Measurements from ENCODE around the gene NSG2.
"Not testable (repeated sequence)": the region's sequence is repeated elsewhere in the genome, so short reads cannot be mapped to it uniquely, and the experiment has no call there.

NSG2 gene

DNA sequence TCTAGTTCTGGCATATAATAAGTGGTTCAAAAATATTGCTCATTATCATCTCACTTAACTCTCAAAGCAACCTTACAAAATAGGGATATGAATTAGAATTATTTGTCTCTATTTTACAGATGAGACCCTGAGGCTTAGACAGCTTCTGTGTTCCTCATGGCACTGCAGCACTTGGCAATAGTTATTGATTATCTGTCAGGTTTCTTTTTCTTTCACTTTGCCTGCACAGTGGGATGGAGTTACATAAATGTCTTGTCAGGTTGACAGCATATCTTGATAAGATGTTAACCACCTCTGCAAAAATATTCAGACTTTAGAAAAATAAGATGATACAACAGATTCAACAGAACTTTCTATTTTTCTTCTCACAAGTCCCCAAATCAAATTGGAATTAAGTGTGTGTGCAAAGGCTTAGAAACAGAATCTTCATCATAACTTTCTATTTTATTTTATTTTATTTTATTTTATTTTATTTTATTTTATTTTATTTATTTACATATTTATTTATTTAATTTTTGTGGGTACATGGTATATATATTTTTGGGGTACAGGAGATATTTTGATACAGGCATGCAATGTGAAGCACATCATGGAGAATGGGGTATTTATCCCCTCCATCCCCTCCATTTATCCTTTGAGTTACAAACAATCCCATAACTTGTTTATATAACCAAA lies 17.7 kb downstream of the NSG2 start:
- DNase-seq, result no peak

DNA sequence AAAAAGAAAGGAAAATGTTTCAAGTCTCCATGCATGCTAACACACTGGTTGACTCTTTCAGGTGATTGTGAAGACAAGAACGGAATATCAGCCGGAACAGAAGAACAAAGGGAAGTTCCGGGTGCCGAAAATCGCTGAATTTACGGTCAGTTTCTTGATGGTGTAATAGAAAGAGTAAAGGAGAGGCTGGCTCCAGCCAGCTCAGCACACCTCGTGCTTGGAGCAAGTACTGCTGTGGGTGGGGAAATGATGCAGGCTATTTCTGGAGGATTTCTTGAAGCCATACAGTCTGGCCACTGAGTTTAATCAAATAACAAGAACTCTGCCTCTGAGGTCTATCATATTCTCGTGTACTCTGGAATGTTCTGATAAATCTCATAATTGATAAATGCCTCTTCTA lies 18.7 kb downstream of the NSG2 start:
- DNase-seq, result no peak

DNA sequence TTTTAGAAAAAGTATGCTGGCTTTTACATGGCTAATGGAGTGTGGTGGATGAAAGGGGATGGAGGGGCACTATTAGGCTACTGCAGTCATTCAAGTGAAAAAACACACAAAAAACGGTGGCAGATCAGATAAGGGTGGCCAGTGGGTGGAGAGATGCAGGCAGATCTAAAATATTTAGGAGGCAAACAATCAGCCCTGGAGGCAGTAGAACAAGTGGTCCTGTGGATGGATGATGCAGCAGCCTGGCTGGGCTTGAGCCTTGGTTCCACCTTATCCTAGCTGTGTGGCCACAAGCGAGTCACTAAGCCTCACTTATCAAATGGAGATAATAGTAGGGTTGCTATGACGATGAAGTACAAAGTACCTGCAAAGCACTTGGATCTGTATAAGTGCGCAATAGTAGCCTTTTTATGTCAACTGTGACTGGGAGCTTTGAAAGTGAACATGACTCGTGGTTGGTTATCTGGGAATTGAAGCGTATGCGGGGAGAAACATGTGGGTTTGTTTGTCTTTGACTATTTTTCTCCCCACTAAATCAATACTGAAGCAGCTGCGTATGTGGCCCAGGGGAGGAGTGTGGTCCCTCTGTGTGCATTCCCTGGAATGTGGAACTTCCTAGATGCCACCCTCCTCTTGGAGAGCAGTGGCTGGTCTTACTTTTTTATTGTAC lies 20.2 kb downstream of the NSG2 start:
- DNase-seq, result peak; percentile 82

DNA sequence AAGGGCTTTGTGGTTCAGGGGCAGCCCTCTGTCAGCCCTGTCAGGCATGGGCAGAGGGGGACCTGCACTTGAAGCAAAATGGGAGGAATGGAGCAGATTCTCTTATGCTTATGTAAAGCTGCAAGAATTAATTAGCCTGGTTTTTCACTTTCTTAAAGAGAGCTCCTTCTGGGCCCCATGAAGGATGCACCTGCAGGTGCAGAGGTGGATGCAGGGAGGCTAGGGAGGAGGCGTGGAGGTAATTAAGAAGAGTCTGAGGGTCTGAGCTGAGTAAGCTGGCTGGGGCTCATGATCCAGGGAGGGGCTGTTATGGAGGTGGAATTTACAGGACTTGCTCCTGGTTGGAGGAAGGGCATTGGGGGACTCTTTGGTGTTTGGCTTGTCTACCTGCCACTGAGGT lies 22.0 kb downstream of the NSG2 start:
- no peak for DNase-seq

DNA sequence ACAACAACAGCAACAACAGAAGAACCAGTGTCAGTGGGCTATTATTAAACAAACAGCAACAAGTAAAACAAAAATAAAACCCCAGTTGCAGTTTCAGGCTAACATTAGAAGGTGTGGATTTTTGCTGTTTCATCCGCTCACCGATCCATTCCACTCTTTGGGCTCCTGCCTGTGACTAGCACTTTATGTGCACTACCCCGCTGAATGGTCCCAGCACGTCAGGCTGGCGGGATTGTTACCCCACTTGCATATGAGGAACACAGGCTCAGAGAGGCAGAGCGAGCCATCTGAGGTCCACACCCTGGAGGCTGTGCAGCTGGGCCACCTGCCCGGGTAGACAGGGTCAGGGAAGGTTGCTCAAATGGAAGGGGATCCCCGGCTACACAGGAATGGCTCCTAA lies 26.0 kb downstream of the NSG2 start:
- no peak for DNase-seq

DNA sequence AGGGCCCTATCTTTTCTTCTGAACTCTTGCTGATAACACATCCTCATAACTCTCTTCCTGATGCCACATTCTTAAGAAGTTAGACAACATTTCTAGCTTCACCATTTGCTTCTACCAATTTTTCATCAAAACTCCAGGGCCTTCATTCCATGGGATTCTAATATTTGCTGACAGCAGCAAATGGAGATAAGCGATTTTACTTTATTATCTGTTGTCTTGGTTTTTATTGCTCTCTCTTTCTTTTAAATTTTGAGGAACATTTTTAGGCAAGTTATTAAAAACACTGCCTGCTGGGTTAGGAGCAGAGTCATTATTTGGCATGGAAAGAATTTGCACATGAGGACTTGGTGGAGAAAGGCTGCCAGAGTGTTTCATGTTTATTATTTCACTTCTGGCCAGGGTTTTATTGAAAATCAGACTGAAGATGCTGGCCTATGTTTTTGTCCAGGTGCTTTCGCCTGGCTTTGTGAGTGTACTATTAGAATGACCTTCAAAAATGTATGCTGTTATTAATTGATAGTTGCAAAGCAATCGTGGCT lies 27.7 kb downstream of the NSG2 start:
- DNase-seq, result no peak

DNA sequence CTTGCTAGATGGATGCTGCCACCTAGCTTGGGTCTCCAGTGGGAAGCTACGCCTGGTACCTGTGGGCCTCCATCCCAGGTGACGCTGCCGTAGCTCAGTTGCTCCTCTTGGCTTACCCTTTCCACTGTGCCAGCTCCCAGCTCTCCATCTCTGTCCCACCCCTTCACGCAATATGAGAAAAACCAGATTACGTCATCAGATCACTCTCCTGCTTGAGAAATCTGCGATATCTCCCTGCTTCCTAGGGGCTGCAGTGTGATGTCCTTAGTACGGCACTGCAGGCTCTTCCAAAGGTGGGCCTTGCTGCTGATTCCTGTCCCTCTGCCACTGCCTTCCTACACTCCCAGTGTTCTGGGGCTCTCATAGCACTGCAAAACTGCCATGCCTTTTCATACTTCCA lies 28.9 kb downstream of the NSG2 start:
- DNase-seq, result no peak

DNA sequence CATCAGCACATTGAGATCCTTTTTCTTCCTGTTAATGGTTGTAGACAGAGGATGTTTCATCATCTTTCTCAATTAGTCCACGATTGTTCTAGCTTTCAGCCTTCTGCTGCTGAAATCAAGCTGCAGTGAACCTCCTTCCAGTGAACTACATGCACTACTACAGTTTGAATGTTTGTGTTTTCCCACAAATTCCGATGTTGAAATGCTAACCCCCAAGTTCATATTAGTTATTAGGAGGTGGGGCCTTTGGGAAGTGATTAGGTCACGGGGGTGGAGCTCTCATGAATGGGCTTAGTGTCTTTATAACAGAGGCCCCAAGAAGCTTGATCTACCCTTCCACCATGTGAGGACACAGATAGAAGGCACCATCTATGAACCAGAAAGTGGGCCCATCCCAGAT lies 32.9 kb downstream of the NSG2 start:
- DNase-seq, result no peak

DNA sequence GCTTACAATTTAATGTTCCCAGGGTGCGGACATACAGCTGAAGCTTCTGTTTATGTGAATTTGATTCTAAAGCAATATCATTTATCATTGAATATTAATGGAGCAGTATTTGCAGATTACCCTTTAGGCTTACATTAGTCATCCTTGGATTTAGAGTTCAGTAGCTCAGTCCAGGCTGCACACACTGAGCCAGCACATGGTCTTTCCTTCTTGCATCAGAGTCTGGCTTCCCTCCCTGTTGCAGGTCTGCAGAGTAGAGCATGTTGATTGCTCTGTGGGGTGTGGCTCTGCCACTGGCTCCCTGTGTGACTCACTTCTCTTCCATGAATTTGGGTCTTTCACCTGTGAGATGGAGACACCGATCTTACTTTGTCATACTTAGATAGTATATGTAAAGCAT lies 36.8 kb downstream of the NSG2 start:
- peak; percentile 97 for DNase-seq

DNA sequence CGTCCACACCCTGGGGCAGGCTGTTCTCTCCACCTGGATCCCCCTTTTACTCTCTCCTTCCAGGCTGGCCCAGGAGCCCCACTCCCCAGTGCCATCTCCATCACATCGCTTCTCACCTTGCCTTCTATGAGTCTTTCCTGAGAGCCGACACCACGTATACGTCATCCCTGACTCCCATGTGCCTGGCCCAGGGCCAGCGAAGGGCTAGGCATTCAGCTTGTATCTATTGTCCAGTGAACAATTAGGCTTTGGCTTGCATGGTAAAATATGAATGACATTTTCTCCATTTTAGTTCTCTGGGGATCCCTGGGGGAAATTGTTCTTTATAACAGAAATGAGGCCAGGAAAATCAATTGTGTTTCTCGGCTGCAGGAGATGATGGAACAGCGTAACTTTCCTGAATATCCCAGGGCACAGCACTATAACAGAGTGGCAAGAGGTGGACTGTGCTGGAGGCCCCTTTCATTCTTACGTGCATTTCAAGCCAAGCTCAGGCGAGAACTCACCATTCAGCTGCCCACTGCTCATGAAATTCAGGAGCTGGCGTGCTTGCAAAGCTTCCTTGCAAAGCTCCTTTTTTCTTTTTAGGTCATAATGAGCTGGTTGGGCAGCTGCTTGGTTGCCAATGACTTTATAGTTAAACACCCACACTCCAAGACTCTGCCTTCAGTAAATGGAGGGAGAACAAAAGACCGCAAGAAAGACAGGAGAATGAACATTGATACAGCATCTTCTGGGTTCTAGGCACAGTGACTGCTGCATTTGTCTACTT lies 37.7 kb downstream of the NSG2 start:
- peak; percentile 76 for DNase-seq

DNA sequence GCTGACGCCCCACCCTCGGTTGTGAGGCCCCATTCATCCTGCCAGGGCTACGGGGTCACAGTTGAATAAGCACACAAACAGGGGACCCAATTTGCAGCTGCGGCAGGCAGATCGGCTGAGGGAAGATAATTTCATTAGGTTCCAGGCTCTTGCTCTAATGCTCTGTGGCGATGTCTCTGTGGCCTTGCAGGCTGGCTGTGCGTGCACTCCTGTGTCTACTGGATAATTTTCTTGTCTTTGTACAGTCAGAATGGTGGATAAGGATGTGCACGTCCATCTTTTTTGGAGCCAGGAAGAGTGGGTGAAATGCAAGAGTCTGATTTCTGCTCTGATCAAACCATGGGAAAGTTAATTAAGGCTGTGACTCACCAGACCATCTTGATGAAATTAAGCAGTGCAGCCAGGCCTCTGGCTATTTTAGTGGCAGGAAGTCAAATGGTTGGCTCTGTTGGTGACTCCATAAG lies 39.2 kb downstream of the NSG2 start:
- no peak for DNase-seq

DNA sequence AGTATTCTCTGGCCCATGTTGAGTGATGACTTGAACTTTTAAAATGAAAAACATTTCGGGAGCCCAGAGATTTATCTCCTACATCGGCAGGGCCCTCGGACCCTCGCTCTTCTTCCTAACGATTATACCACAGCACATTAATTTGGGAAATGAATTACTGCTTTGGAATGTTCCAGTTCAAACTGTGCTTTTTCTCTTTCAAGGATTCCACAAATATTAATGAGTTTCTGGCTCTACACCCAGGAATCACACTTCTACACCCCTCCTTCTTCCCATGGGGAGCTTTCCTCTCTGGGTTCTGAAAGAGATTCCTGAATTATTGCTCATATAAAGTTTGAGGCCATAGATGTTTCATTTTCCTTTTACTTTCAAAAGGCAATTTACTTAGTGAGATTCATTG lies 41.2 kb downstream of the NSG2 start:
- no peak for DNase-seq

DNA sequence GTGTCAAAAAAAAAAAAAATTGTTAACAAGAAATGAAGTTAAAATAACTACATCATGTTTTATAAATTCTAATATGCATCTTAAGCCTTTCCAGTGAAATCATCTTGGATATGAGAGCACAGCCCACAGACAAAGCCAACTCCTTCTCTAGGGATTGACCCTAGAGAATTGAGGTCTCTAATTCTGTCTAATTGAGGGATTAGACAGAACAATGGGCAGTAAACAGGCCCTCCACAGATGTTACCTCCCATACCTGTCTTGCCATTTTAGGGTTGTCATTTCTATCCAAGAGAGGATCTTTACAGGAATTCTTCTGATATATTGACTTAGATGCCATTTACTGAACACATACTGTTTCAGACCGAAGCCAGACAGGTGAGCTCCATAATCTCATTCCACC lies 42.3 kb downstream of the NSG2 start:
- DNase-seq, result no peak

DNA sequence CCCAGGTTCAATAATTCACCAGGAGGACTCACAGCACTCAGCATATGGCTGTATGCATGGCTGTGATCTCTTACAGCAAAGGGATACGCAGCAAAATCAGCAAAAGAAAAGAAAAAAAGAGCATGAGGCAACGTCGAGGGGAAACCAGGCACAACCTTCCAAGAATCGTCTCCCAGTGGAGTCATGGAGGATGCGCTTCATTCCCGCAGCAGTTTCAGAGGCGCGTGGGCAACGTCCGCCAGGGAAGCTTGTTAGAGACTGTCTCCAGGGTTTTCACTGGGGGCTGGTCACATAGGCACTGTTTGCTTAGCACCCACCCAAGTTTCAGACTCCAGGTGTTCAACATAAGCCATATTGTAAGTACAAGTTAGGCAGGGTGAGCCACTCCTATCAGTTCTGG lies 44.6 kb downstream of the NSG2 start:
- no peak for DNase-seq

DNA sequence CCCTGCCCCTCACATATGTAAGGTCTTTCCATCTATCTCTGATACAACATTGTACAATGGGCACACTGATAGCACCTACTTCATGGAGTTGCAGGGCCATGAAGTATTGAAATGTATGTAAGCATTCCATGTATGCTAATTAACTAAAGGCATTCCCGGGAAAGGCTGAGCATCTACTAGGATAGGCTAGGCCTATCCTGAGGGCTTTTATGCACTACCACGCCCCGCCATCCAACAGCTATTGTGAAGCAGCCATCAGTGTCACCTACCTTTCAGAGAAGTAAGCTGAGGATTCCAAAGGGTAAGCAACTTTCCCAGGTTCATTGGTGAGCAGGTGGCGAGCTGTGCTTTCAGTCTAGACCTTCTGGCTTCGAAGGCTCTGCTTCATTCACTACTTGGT lies 47.6 kb downstream of the NSG2 start:
- DNase-seq, result no peak

DNA sequence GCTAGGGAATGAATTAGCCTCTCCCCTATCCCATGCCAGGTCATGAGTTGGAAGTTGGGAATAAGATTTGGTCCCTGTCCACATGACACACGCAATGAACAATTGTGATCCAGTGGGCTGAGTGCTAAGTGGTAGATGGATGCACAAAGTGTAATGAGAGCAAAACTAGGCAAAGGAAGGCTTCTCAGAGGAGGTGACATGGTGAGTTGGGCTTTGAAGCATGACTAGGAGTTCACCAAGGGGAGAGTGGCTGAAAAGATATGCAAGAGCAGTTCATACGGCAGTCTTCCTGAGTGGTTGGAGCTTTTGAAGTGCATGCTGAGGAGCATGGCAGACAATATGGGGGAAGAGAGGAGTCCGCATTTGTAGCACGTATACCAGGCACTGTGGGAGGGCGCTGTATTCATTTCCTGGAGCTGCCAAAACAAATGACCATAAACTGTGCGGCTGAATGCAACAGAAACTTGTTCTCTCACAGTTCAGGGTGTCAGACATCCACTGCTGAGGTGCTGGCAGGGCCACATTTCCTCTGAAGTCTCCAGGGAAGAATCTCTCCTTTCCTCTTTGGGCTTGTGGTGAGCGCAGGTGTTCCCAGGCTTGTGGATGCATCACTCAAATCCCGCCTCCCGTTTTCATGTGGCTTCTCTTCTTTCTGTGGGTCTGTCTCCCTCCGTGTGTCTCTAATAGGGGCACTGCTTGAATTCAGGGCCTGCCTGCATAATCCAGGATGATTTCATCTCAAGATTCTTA lies 49.5 kb downstream of the NSG2 start:
- no peak for DNase-seq

DNA sequence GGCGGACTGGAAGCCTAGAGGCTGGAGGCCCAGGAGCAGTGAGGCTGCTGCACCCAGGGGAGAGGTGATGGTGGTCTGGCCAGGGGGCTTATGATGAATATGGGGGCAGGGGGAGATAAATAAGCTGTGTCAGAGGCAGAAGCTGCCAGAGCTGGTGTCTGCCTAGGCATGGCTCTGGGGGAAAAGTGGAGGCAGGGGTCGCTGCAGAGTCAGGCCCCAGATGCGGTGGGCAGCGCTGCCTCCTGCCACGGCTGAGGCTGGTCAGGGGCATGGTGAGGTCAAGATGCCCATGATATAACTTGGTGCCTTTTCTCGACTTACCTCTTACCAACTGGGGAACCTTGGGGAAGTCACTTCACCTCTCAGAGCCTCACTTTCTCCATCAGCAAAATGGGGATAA lies 51.1 kb downstream of the NSG2 start:
- no peak for DNase-seq

DNA sequence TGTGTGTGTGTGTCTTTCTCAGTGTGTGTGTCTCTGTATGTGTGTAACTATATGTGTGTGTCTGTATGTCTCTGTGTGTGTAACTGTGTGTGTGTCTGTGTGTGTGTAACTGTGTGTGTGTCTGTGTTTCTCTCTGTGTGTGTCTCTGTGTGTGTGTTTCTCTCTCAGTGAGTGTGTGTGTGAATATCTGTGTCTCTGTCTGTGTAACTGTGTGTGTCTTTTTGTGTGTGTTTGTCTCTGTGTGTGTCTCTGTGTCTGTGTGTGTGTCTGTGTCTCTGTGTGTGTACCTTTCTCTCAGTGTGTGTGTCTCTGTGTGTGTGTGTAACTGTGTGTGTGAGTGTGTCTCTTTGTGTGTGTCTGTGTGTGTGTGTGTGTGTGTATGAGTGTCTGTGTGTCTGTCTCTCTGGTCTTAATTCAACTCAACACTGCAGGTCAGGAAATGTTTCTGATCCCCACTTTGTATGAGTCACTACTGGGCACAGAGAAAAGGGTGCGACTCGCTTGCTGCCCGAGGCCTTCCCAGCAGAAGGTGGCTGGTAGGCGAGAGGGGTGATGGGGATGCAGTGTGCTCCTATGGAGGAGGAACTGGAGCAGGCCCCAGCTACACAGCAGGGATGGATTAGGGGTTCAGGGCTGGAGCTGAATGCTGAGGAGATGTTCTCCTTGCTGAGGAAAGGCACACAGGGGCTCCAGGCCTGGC lies 52.1 kb downstream of the NSG2 start:
- DNase-seq, result no peak

DNA sequence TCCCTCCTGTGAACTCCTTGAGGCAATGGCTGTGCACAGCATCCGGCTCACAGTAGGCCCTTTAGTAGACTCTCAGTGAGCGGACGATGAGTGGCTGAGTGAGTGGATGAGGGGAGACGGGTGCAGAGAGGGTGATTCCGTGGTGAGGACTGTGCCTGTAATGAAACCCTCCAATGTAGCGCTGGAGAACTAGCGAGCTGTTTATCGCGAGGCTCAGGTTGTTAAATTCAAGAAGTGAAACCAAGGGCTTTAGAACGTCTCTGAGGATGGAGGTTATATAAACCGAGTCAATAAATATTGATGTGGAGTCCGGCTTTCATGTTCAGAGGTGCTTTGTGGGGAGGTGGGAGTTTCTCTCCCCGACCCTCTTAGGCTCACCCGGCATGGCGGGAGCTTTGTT lies 53.2 kb downstream of the NSG2 start:
- DNase-seq, result no peak

DNA sequence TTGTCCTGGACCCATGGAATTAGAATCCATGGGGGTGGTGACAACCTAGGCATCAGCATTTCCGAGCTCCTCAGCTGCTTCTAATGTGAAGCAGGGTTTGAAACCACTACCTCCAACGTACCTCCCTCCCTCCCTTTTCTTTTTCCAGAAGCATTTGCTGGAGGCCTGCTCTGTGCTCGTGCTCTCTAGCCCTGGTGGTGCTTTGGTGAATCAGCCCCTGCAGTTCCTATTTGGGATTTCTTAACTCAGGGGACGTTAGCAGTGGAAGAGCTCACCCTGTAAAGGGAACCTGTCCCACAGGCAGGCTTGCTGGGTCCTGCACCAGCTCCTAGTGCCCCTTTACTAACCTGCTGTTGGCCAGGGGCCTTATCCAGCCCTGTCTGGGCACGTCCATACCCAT lies 55.0 kb downstream of the NSG2 start:
- DNase-seq, result no peak

DNA sequence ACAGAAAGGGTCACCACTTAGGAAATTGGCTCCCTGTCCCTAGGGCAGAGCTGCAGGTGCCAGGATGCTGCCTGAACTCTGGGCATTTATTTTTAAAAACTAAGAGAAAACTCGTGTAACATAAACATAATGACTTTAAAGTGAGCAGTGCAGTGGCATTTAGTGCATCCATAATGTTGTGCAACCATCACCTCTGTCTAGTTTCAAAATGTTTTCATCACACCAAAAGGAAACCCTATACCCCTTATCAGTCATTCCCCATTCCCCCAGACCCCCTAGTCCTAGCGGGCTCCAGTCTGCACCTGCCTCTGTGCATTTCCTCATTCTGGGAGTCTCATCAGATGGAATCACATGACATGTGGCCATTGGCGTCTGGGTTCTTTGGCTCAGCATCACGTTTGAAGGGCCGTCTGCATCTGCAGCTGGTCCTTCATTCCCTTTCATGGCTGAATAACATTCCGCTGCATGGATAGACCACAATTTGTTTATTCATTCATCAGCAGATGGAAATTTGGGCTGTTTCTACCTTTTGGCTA lies 55.8 kb downstream of the NSG2 start:
- DNase-seq, result peak; percentile 92

DNA sequence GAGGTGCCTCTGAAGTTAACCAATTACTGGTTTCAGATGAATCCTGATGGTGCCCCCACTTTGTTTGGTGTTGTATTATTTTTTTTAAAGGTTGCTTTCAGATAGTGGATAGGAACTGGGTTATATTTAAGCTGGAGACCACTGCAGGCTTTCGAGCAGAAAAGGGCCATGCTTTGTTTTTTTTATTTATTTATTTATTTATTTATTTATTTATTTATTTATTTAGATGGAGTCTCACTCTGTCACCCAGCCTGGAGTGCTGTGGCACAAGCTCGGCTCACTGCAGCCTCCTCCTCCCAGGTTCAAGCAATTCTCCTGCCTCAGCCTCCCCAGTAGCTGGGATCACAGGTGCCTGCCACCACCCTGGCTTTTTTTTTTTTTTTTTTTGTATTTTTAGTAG lies 57.1 kb downstream of the NSG2 start:
- not testable (repeated sequence) for DNase-seq
